Astrocyte of the spinal cord (primary cell): ENCODE data around the gene PLXNA1.

Experiments
- DNase-seq: peaks from one replicate; pipeline ENCODE4 v3.0.0; 2011; ENCODE audit warnings: low read depth, low spot score
- H3K4me3 ChIP-seq: 2 replicates; pipeline ENCODE4 v1.5.1; 2011; ENCODE audit warnings: low read depth, mild to moderate bottlenecking, low read length, moderate library complexity
- in situ Hi-C: cut with HindIII; loops from 2 replicates; pipeline ENCODE4 v1.10.0; 2017; ENCODE audit warnings: low sequenced_read_pairs
- TF ChIP-seq, protein P1 (sequence below): IDR thresholded peaks from 2 replicates; pipeline ENCODE4 v1.5.1; 2012; ENCODE audit warnings: low read depth, mild to moderate bottlenecking, low read length, inconsistent platforms

PLXNA1 gene

DNA sequence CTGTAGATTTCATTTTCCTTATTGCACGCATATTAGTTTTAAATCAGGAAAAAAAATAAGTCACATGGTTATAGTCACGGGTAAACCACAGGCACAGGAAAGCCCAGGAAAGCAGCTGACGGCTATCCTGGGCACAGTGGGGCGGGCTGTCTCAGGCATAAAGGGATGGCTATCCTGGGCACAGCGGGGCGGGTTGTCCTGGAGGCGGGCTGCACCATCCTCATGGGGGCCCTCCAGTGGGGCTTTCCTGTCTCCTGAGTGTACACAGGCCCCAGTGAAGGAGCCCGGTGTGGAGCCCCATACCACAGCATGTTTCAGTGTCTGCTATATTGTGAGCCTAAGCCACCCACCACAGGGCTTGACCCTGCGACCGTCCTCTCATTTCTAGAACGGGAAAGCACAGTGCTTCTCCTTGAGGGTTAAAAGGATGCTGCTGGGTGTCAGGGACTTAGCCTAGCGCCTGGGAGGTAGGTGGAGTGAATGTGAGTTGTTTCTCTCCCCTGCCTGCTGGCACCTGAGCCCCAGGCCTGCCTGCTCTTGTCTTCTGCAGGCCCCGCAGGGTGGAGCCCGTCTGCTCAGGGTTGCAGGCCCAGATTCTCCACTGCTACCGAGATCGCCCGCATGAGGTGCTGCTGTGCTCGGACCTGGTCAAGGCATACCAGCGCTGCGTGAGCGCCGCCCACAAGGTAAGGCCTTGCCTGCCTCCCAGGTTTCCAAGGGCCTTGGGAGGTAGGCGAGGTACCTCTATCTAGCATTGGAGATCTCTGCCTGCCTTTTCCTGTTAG, 25.9 kb upstream of the PLXNA1 start:
- in situ Hi-C loops: no loop called here
- no peak overlapping the region for H3K4me3 ChIP-seq
- TF ChIP-seq, protein P1, sequence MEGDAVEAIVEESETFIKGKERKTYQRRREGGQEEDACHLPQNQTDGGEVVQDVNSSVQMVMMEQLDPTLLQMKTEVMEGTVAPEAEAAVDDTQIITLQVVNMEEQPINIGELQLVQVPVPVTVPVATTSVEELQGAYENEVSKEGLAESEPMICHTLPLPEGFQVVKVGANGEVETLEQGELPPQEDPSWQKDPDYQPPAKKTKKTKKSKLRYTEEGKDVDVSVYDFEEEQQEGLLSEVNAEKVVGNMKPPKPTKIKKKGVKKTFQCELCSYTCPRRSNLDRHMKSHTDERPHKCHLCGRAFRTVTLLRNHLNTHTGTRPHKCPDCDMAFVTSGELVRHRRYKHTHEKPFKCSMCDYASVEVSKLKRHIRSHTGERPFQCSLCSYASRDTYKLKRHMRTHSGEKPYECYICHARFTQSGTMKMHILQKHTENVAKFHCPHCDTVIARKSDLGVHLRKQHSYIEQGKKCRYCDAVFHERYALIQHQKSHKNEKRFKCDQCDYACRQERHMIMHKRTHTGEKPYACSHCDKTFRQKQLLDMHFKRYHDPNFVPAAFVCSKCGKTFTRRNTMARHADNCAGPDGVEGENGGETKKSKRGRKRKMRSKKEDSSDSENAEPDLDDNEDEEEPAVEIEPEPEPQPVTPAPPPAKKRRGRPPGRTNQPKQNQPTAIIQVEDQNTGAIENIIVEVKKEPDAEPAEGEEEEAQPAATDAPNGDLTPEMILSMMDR: no peak
- no peak for DNase-seq

DNA sequence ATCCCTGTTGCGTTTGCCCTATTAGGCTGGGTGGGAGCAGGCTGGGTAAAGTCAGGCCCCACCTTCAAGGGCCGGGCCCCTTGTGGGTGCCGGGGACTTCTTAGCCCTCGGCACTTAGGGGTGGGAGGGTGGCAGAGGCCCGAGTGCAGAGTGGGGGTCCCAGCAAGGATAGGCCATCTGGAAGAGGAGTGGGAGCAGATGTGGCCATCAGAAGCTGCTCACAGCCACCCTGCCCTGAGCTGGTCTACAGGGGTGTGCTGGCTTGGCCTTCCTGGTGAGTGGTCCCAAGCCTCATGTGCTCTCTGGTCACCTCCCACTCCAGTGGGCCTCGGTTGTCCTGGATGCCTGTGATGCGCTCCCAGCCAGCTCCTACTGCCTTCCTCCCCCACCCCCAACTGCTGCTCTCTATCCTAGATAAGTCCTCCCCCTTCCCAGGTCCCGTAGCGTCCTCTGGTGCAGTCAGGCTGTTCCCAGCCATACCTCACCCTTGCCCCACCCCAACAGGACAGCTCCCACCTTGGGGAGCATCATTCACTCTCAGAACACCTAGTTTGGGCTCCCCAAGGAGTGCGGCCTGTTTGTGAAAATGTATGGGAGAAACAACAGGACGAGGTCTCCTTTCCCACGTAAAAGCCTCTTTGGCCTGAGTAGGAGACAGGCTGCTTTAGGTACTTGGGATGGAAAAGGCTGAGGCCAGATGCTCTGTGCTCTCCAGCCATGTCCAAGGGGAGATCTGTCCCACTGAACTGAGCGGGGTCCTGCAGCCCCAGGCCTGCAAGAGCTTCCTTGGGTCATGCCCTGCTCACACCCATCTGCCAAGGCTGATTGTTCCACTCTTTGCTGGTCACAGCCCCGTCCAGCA, 24.9 kb upstream of the PLXNA1 start:
- in situ Hi-C loops: no loop called here
- TF ChIP-seq, protein P1: no peak
- no peak for DNase-seq
- no peak overlapping the region for H3K4me3 ChIP-seq

DNA sequence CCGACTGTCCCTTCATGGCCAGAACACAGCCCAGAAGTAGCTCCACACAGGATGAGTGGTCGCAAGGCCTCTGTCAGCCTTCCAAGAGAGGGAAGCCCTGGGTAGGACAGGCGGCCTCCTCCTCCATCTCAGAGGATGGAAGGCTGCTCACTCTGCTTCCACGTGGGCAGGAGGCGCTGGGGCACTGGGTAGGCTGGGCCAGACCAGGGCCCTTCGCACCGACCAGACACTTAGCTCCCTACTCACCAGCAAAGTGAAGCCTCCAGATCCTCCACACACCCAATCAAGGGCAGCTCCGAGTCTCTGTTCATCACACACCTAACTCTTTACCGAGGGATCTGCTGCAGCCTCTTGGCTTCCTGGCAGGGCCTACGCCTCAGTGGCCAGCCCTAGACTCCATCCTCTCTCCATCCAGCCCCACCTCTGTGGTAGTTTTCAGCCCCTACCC, 24.3 kb upstream of the PLXNA1 start:
- H3K4me3 ChIP-seq: no peak overlapping the region
- TF ChIP-seq, protein P1: no peak
- in situ Hi-C loops: no loop called here
- no peak for DNase-seq

DNA sequence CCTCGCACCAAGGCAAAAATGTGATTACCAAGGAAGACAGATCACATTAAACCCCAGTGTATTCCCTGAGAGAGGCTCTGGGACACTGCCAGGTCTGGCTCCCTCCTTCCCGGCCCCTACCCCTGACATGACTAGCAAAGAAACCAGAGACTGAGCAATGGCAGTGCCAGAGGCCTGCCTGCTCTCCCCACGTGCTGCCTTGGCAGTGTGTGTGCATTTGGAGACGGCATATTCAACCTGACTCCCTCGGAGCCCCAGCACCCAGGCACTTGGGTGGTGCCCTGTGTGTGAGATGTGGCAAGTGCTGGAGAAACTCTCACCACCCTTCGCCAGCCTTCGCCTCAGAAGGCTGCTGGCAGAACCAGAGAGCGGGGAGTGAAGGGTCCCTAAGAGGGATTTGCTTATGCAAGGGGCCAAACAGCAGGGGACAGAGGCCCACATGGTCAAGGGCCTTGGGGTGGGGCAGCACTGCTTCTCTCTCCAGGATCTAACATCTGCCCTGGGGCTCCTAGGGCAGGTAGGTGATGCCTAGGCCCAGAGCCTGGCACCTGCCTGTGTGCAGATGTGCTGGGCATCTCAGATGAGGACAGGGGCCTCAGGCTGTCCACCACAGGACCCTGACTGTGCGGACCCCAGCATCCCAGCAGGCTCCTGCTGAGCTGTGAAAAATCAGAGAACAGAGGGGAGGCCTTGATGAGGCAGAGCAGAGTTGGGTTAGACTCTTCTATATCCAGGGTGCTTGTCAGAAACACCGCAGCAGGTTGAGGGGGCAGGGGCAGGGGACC, 23.6 kb upstream of the PLXNA1 start:
- no peak for DNase-seq
- in situ Hi-C loops: no loop called here
- TF ChIP-seq, protein P1: no peak
- no peak overlapping the region for H3K4me3 ChIP-seq

DNA sequence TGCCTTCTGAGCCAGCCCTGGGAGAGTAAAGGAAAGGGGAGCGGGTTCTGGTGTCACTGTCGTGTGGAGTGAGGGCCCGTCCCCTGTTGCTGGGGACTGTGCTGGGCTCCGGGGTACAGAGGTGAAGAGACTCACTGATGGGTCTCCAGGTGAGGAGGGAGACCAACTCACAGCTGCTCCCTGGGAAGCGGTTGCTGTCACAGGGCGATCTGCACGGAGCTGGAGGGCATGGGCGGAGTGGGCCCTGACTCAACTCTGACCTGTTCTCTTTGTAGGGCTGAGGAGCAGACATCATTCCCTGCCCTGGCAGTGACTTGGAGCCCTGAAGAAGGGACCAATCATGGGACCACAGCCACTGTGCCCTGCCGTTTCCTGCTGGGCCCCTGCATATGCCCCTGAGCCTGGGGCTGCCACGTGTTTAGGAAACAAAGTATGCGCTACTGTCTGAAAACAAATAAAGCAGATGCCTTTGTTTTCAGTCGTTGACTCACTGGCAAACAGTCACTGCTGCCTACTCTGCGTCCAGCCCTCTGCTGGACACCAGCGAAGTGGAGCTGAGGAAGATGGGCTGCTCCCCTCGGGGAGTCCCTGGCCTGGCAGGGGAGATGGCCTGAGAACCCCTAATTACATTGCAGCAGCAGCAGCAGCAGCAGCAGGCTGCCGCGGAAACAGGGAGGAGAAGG, 22.9 kb upstream of the PLXNA1 start:
- no peak overlapping the region for H3K4me3 ChIP-seq
- in situ Hi-C loops: no loop called here
- DNase-seq: peak; percentile 71
- TF ChIP-seq, protein P1: peak; percentile 60

DNA sequence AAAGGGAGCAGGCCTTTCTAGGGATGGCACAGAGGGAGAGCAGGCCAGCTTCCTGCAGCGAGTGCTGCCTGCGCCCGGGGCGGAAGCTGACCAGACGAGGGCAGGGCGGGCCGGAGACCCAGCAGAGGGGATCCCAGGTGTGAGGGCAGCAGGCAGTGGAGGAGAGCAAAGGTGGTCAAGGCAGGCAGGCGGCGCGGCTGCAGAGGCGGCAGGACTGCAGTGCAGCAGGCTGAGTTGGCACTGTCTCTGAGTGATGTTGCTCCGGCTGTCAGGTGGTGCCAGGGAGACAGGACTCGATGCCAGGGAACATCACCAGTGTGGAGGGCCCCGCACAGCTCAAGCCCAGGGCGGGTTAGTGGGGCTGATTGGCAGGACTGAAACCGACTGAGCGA, 22.3 kb upstream of the PLXNA1 start:
- TF ChIP-seq, protein P1: no peak
- H3K4me3 ChIP-seq: no peak overlapping the region
- in situ Hi-C loops: no loop called here
- DNase-seq: no peak
